ENCODE results near the gene ASPRV1. TPM values are rescaled to one million over a fixed set of nuclear protein-coding genes. Genes with fewer than 3 reads are reported as not detected.

Gene ASPRV1
- polyA plus RNA-seq, 2 of the 4 experiments (the other 2 are of a cell fraction) = 0.36 TPM

DNA sequence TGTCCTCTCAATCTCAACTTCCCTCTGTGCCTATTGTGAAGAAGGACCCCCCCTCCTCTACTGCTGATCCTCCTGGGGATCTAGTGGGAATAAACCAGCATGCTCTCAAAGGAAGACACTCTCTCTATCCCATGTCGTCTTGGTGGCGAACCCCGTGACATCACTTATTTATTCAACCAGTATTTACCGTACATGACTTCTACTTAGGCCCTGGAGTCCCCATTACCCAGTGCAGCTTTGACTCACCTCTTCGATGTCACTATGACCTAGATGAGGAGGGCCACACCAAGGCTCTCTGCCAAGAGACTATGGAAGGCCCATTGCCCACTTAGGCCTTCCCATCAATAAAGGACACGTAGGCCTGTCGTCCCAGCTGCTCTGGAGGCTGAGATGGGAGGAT, 16.7 kb downstream of the ASPRV1 start:
- H3K4me1 ChIP-seq = peaks cover 19% of the 10 kb centered on the region
- ATAC-seq = no peak
- no peaks in the 10 kb centered on the region for H3K9me3 ChIP-seq
- no peak overlapping the region for H3K4me2 ChIP-seq
- POLR2A ChIA-PET = interaction anchor here (1.1 kb wide), 1 partner anchor 30 kb away, joined by 3 read pairs; no protein-coding TSS in a partner anchor
- CTCF ChIA-PET = interaction anchor here (0.9 to 4.8 kb wide), 5 partner anchors 10 to 198 kb away, joined by 3 to 22 read pairs (median 13); partner anchors contain the start of gene MXD1
- no peak for TF ChIP-seq HOXB13 (CRISPR knock-in tag; IDR thresholded peaks at IDR 0.05; ENCODE audit: low read depth)
- no peak for TF ChIP-seq MAZ (IDR thresholded peaks at IDR 0.05; ENCODE audit: borderline replicate concordance, low read depth, low read length)
- no peak for TF ChIP-seq HOXB5 (CRISPR knock-in tag; IDR thresholded peaks at IDR 0.05)
- TF ChIP-seq SREBF2 (IDR thresholded peaks at IDR 0.05) = no peak
- TF ChIP-seq ZSCAN20 (CRISPR knock-in tag; IDR thresholded peaks at IDR 0.05) = no peak
- TF ChIP-seq JUNB (IDR thresholded peaks at IDR 0.05) = no peak
- no peak for TF ChIP-seq FOSL2 (IDR thresholded peaks at IDR 0.05)
- TF ChIP-seq FOSL2 (CRISPR knock-in tag; IDR thresholded peaks at IDR 0.05) = no peak
- no peak for TF ChIP-seq PHF8 (IDR thresholded peaks at IDR 0.05; ENCODE audit: borderline replicate concordance, low read depth)
- TF ChIP-seq HDAC2 (IDR thresholded peaks at IDR 0.05) = no peak
- no peak for TF ChIP-seq BCL3 (IDR thresholded peaks at IDR 0.05)
- TF ChIP-seq FOSB (CRISPR knock-in tag; IDR thresholded peaks at IDR 0.05) = no peak
- no peak for TF ChIP-seq NR3C1 (IDR thresholded peaks at IDR 0.05)
- no peak for TF ChIP-seq EHMT2 (IDR thresholded peaks at IDR 0.05; ENCODE audit: low read depth)
- no peak for TF ChIP-seq SMC3 (IDR thresholded peaks at IDR 0.05)
- DNase-seq (ENCODE audit: low read depth in 1 of 2, low spot score in 1 of 2) = no peak
- no peak overlapping the region for H3K27ac ChIP-seq
- H3K4me3 ChIP-seq = no peak overlapping the region
- no peak for FAIRE-seq
- 90% methylated on average over 7 of the region's 7 CpGs for WGBS (ENCODE audit: missing lambda C conversion rate)

DNA sequence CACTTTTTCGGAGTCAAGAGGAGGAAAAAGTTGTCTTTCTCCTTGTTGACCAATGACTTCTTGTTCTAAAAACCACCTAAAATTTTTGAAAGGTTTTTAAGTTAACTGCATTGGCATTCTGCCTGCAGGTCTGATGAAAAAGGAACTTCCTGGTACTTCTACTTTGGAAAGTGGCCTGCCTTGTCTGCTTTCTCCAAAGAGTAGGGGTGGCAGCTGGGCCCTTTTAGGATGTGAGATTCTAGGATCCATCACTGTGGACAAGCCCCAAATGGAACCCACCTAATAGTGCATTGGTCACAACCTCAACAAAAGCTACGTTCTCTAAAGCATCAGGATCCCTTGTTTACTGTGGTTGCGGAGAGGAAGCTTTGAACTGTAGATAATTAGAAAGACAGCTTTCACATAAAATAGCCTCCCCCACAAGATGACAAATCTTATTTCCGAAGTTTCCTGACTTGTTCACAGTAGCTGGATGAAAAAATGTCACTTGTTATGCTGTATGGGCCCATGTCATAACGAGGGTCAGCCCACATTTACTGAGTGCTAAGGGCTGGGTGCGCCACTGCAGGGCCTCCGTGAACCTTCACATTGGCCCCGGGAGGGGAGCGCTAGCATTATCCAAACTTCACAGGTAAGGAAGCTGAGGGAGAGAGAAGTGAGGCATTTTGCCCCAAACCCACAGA, 17.4 kb downstream of the ASPRV1 start:
- ATAC-seq (no peak), DNase-seq (ENCODE audit: low read depth in 1 of 2, low spot score in 1 of 2) (no peak), FAIRE-seq (no peak)
- TF ChIP-seq FOSL2 (IDR thresholded peaks at IDR 0.05) (no peak), FOSL2 (CRISPR knock-in tag; IDR thresholded peaks at IDR 0.05) (no peak), HEYL (CRISPR knock-in tag; IDR thresholded peaks at IDR 0.05) (no peak), RFX5 (IDR thresholded peaks at IDR 0.05) (no peak), TP53 (CRISPR knock-in tag; IDR thresholded peaks at IDR 0.05) (no peak), POLR2AphosphoS2 (conservative IDR thresholded peaks at IDR 0.05; ENCODE audit: low read length) (no peak), HDAC2 (IDR thresholded peaks at IDR 0.05) (no peak)
- TF ChIP-seq, protein P1, sequence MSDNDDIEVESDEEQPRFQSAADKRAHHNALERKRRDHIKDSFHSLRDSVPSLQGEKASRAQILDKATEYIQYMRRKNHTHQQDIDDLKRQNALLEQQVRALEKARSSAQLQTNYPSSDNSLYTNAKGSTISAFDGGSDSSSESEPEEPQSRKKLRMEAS (IDR thresholded peaks at IDR 0.05) = no peak
- TF ChIP-seq, protein P2, sequence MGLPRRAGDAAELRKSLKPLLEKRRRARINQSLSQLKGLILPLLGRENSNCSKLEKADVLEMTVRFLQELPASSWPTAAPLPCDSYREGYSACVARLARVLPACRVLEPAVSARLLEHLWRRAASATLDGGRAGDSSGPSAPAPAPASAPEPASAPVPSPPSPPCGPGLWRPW (IDR thresholded peaks at IDR 0.05) = no peak
- TF ChIP-seq, protein P3, sequence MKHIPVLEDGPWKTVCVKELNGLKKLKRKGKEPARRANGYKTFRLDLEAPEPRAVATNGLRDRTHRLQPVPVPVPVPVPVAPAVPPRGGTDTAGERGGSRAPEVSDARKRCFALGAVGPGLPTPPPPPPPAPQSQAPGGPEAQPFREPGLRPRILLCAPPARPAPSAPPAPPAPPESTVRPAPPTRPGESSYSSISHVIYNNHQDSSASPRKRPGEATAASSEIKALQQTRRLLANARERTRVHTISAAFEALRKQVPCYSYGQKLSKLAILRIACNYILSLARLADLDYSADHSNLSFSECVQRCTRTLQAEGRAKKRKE (CRISPR knock-in tag; IDR thresholded peaks at IDR 0.05; ENCODE audit: low read depth) = no peak
- 88% methylated on average over 9 of the region's 9 CpGs for WGBS (ENCODE audit: missing lambda C conversion rate)
- Histone ChIP-seq H3K4me1 (peaks cover 19% of the 10 kb centered on the region), H3K27ac (no peak overlapping the region), H3K9me3 (no peaks in the 10 kb centered on the region), H3K4me2 (no peak overlapping the region), H3K4me3 (no peak overlapping the region)
- ChIA-PET CTCF (interaction anchor here (3.4 to 4.8 kb wide), 3 partner anchors 10 to 31 kb away, joined by 13 to 22 read pairs (median 18); partner anchors contain the start of gene MXD1), POLR2A (interaction anchor here (1.1 kb wide), 1 partner anchor 29 kb away, joined by 3 read pairs; no protein-coding TSS in a partner anchor)
